ENCODE data around the gene GFM1. TPM values are rescaled to one million over a fixed set of nuclear protein-coding genes. Genes with fewer than 3 reads are reported as not detected.

GFM1 gene
- total and polyA plus RNA-seq, 2 experiments from 2014 or later: 24.5 to 59.9 TPM

- Histone ChIP-seq H3K4me2 (no peak overlapping the region), H3K4me1 (ENCODE audit: insufficient read depth) (no peaks in the 10 kb centered on the region), H3K9me2 (ENCODE audit: insufficient read depth) (no peaks in the 10 kb centered on the region), H3F3A (replicated peaks; ENCODE audit: low read depth) (no peaks in the 10 kb centered on the region), H3K27me3 (ENCODE audit: insufficient read depth) (no peaks in the 10 kb centered on the region), H3K27ac (ENCODE audit: low read depth) (no peak overlapping the region), H3K4me3 (no peak overlapping the region), H3K36me3 (ENCODE audit: insufficient read depth) (no peaks in the 10 kb centered on the region), H3K79me2 (replicated peaks; ENCODE audit: insufficient read depth) (no peaks in the 10 kb centered on the region), H4K20me1 (replicated peaks; ENCODE audit: insufficient read depth) (no peaks in the 10 kb centered on the region), H2AFZ (no peak overlapping the region)
- no peaks in the 10 kb centered on the region for H3K27me3 Mint-ChIP-seq (ENCODE audit: insufficient read depth, low read depth, poor library complexity)
- no peak overlapping the region for H3K27ac Mint-ChIP-seq
- DNase-seq (ENCODE audit: low spot score) (no peak), ATAC-seq (no peak)
- TF ChIP-seq EZH2 (IDR thresholded peaks at IDR 0.05; ENCODE audit: low read depth, unreplicated experiment): no peak
- no peak for TF ChIP-seq NANOG (IDR thresholded peaks at IDR 0.05; ENCODE audit: borderline replicate concordance)
- TF ChIP-seq CTCF (conservative IDR thresholded peaks at IDR 0.05; ENCODE audit: low read depth in 2 of 2): no peak
- no peak for TF ChIP-seq REST (IDR thresholded peaks at IDR 0.05; ENCODE audit: unreplicated experiment)
- no peak for TF ChIP-seq JUNB (IDR thresholded peaks at IDR 0.05; ENCODE audit: unreplicated experiment)
- no peak for TF ChIP-seq STAT1 (IDR thresholded peaks at IDR 0.05; ENCODE audit: unreplicated experiment)
- no peak overlapping the region for H3K4me3 Mint-ChIP-seq
- H3K4me1 Mint-ChIP-seq: no peaks in the 10 kb centered on the region
- no peaks in the 10 kb centered on the region; the same call in 1 of the 3 replicates for H3K36me3 Mint-ChIP-seq (ENCODE audit: low read depth)
- H3K9me3 Mint-ChIP-seq: no peaks in the 10 kb centered on the region
Measured at GRCh38 chr3:158683230-158683962, 39.1 kb downstream of the GFM1 start.

GRCh38 chr3:158685159-158685558, 40.8 kb downstream of the GFM1 start:
- Histone ChIP-seq H4K20me1 (replicated peaks; ENCODE audit: insufficient read depth) (no peaks in the 10 kb centered on the region), H3K36me3 (ENCODE audit: insufficient read depth) (no peaks in the 10 kb centered on the region), H3K4me3 (no peak overlapping the region), H3K27ac (ENCODE audit: low read depth) (no peak overlapping the region), H3F3A (replicated peaks; ENCODE audit: low read depth) (no peaks in the 10 kb centered on the region), H3K9me2 (ENCODE audit: insufficient read depth) (no peaks in the 10 kb centered on the region), H3K4me1 (ENCODE audit: insufficient read depth) (no peaks in the 10 kb centered on the region), H3K27me3 (ENCODE audit: insufficient read depth) (no peaks in the 10 kb centered on the region), H3K4me2 (no peak overlapping the region), H3K79me2 (replicated peaks; ENCODE audit: insufficient read depth) (no peaks in the 10 kb centered on the region), H2AFZ (no peak overlapping the region)
- H3K9me3 Mint-ChIP-seq: no peaks in the 10 kb centered on the region
- DNase-seq (ENCODE audit: low spot score) (no peak), ATAC-seq (no peak)
- H3K27ac Mint-ChIP-seq: no peak overlapping the region
- H3K4me1 Mint-ChIP-seq: no peaks in the 10 kb centered on the region
- H3K4me3 Mint-ChIP-seq: no peak overlapping the region
- no peaks in the 10 kb centered on the region for H3K27me3 Mint-ChIP-seq (ENCODE audit: insufficient read depth, low read depth, poor library complexity)
- peaks cover 2% of the 10 kb centered on the region for H3K36me3 Mint-ChIP-seq (ENCODE audit: low read depth)
- TF ChIP-seq NANOG (IDR thresholded peaks at IDR 0.05; ENCODE audit: borderline replicate concordance) (no peak), ZNF114 (CRISPR knock-in tag; IDR thresholded peaks at IDR 0.05) (no peak), POLR2AphosphoS5 (IDR thresholded peaks at IDR 0.05; ENCODE audit: low read depth) (no peak), CREB1 (CRISPR knock-in tag; IDR thresholded peaks at IDR 0.05; ENCODE audit: low read depth) (no peak), EZH2phosphoT487 (IDR thresholded peaks at IDR 0.05; ENCODE audit: unreplicated experiment) (no peak), ZNF331 (CRISPR knock-in tag; IDR thresholded peaks at IDR 0.05; ENCODE audit: low read depth) (no peak), EZH2 (IDR thresholded peaks at IDR 0.05; ENCODE audit: low read depth, unreplicated experiment) (no peak), JUNB (IDR thresholded peaks at IDR 0.05; ENCODE audit: unreplicated experiment) (no peak), ETS1 (IDR thresholded peaks at IDR 0.05) (no peak), REST (IDR thresholded peaks at IDR 0.05; ENCODE audit: unreplicated experiment) (no peak)
